ENCODE data around the gene CA10.

DNA sequence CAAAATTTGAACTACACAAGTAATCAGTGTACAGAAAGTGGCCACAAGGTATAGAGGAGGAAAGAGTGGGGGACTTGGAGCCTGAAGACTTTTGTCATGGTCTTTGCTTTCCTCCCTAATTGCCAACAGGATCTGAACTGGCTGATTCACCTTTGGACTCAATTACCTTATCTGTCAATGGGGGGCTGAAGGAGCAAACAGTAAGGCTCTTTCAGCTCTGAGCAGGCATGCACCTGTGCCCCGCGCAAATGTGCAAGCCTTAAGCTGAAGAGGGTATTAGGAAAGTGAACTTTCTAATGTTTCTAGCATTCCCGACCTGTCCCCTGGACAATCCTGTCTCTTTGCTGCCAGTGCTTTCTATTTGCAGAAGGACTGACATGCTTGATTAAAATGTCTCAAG, 302.7 kb downstream of the CA10 start:
- TF ChIP-seq, protein P1, sequence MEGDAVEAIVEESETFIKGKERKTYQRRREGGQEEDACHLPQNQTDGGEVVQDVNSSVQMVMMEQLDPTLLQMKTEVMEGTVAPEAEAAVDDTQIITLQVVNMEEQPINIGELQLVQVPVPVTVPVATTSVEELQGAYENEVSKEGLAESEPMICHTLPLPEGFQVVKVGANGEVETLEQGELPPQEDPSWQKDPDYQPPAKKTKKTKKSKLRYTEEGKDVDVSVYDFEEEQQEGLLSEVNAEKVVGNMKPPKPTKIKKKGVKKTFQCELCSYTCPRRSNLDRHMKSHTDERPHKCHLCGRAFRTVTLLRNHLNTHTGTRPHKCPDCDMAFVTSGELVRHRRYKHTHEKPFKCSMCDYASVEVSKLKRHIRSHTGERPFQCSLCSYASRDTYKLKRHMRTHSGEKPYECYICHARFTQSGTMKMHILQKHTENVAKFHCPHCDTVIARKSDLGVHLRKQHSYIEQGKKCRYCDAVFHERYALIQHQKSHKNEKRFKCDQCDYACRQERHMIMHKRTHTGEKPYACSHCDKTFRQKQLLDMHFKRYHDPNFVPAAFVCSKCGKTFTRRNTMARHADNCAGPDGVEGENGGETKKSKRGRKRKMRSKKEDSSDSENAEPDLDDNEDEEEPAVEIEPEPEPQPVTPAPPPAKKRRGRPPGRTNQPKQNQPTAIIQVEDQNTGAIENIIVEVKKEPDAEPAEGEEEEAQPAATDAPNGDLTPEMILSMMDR (IDR thresholded peaks at IDR 0.05; ENCODE audit: insufficient read depth, low read length, poor library complexity, severe bottlenecking), result no peak
- no peak for TF ChIP-seq EZH2phosphoT487 (conservative IDR thresholded peaks at IDR 0.05; ENCODE audit: low read length)

Measured in SU-DHL-6 (cell line).